Measurements from ENCODE around the gene PAFAH1B2. TPM values are rescaled to one million over a fixed set of nuclear protein-coding genes. Genes with fewer than 3 reads are reported as not detected.
A peak's percentile ranks its signal among the peaks of the same experiment; 100 is the strongest.

PAFAH1B2 gene
- total RNA-seq, 2 donors from 2014 or later = 72.5 to 126 TPM

- no peak for TF ChIP-seq POLR2AphosphoS5 (IDR thresholded peaks at IDR 0.05)
- no peak for TF ChIP-seq POLR2A (IDR thresholded peaks at IDR 0.05)
- TF ChIP-seq, protein P1, sequence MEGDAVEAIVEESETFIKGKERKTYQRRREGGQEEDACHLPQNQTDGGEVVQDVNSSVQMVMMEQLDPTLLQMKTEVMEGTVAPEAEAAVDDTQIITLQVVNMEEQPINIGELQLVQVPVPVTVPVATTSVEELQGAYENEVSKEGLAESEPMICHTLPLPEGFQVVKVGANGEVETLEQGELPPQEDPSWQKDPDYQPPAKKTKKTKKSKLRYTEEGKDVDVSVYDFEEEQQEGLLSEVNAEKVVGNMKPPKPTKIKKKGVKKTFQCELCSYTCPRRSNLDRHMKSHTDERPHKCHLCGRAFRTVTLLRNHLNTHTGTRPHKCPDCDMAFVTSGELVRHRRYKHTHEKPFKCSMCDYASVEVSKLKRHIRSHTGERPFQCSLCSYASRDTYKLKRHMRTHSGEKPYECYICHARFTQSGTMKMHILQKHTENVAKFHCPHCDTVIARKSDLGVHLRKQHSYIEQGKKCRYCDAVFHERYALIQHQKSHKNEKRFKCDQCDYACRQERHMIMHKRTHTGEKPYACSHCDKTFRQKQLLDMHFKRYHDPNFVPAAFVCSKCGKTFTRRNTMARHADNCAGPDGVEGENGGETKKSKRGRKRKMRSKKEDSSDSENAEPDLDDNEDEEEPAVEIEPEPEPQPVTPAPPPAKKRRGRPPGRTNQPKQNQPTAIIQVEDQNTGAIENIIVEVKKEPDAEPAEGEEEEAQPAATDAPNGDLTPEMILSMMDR (IDR thresholded peaks at IDR 0.05) = no peak
- 71% methylated on average over 6 of the region's 6 CpGs for WGBS
- no peaks in the 10 kb centered on the region for H3K27me3 ChIP-seq (replicated peaks; ENCODE audit: insufficient read depth)
- H3K4me3 ChIP-seq = peak overlapping the region; percentile 88 to 97
- no peaks in the 10 kb centered on the region for H3K9me3 ChIP-seq
- H3K27ac ChIP-seq = peak overlapping the region; percentile 91 to 96
- no peaks in the 10 kb centered on the region for H3K36me3 ChIP-seq
- DNase-seq (ENCODE audit: low spot score) = no peak
- intact Hi-C loops (cut with DNase I) = loop anchor here (2.0 kb wide), 1 partner anchor 216 kb away; no protein-coding TSS in a partner anchor
- no peaks in the 10 kb centered on the region for H3K4me1 ChIP-seq (replicated peaks)
These were observed 47.1 kb upstream of the PAFAH1B2 start for GRCh38 chr11:117097014-117097388.

DNA sequence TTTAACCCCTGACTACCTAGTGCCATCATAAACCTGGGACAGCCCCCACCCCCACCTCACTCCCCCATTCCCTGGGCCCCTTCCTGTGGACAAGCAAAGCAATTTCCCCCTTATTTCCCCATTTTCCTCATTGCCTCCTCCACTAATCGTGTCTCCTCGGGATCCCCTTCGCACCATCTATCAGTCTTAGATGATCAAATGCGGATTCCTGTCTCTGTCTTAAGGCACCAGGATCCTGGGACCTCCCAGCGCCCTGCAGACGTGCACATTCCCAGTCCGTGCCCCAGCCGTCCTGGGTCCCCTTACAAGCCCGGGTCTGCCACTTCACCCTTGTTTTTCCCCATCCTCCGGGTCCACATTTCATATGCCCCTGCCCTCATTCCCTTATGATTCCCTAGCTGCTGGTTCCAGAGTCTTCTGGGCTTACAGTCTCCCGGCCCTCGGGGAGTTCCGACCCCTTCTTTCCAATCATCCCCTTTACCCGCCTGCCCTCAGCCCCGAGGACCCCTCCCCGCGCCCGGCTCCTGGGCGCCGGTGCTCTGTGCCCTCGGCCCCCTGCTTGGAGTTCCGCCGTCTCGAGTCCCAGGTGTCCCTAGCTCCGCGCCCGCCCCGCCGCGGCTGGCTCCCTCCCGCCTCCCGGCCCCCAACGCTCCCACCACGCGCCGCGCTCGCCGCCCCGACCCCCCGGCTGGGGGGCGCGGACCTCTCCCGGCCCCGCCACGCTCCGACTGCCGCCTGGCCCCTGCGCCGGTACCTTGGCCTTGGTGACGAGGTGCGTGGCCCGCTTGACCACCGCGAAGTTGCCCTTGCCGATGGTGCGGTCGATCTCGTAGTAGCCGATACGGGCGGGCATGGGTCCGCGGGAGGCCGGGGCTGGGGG, 46.5 kb upstream of the PAFAH1B2 start:
- peak; percentile 28 for DNase-seq (ENCODE audit: low spot score)
- 2% methylated on average over 32 of the region's 65 CpGs for WGBS
- no peak for TF ChIP-seq POLR2A (IDR thresholded peaks at IDR 0.05)
- no peak for TF ChIP-seq POLR2AphosphoS5 (IDR thresholded peaks at IDR 0.05)
- TF ChIP-seq, protein P1 (IDR thresholded peaks at IDR 0.05) = no peak
- Histone ChIP-seq H3K4me3 (peak overlapping the region; percentile 88 to 97), H3K27me3 (replicated peaks; ENCODE audit: insufficient read depth) (no peaks in the 10 kb centered on the region), H3K27ac (peak overlapping the region; percentile 91 to 96), H3K9me3 (no peaks in the 10 kb centered on the region), H3K4me1 (replicated peaks) (no peaks in the 10 kb centered on the region), H3K36me3 (no peaks in the 10 kb centered on the region)
- intact Hi-C loops (cut with DNase I) = loop anchor here (2.0 kb wide), 1 partner anchor 217 kb away; no protein-coding TSS in a partner anchor

DNA sequence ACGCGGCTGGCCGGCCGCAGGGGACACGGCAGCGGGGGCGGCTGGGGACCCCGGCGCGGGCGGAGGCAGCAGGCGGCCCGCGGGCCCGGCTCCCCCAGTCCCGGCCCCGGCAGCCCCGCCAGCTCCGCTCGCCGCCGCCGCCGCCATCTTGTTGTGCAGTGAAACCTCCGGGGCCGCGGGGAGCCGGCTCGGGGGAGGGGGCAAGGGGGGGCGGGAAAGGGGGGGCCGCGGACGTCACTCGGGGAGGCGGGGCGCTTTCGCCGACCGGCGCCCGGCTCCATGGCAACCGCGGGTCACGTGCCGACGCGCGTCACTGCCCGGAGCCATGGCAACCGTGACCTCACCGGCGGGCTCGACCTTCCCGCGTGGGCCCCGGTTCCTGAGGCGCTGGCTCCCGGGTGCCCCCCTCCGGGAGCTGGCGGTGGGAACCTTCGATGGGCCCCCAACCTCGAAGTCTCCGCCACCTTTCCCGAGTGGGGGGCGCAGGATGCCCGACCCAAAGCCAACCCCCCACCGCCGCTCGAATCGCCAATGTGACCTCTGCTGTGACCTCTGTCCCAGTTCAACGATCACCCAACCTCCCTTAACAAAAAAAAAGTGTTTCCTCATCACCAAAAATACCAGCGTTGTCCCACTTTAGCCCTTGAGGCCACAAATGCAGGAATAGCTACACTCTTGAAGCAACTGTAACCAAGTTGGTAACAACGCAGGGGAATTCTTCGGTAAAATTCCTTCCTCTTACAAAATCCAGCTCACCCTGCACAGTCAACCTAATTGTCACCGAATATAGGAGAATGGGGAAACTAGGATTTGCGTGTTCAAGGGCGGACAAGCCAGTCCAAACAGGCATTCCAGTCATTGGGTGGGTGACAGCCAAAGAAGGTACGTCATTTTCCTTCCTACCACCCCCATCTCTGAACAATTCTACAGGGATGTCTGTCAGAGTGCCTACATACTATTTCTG, 45.5 kb upstream of the PAFAH1B2 start, which contains the start of gene SIK3:
SIK3 (minus strand) TSS at position 160 of the 964 bp plus-strand sequence; CDS start at position 147, 13 bp downstream.
- 1% methylated on average over 64 of the region's 78 CpGs for WGBS
- TF ChIP-seq, protein P1 (IDR thresholded peaks at IDR 0.05) = peak in 2 of 4 experiments; percentile 8 to 35
- peak; percentile 71 for TF ChIP-seq POLR2A (IDR thresholded peaks at IDR 0.05)
- TF ChIP-seq POLR2AphosphoS5 (IDR thresholded peaks at IDR 0.05) = peak; percentile 72
- H3K9me3 ChIP-seq = no peaks in the 10 kb centered on the region
- H3K4me3 ChIP-seq = peak within 1 kb of the TSS; percentile 88 to 97
- no peaks in the 10 kb centered on the region for H3K27me3 ChIP-seq (replicated peaks; ENCODE audit: insufficient read depth)
- no peaks in the 10 kb centered on the region for H3K36me3 ChIP-seq
- no peaks in the 10 kb centered on the region for H3K4me1 ChIP-seq (replicated peaks)
- peak; percentile 91 for DNase-seq (ENCODE audit: low spot score)
- peak within 1 kb of the TSS; percentile 91 to 96 for H3K27ac ChIP-seq
- intact Hi-C loops (cut with DNase I) = no loop called here

- Histone ChIP-seq H3K4me3 (no peak overlapping the region), H3K27ac (peak overlapping the region in 1 of 2 donors; percentile 96), H3K4me1 (replicated peaks) (no peaks in the 10 kb centered on the region), H3K36me3 (no peaks in the 10 kb centered on the region), H3K9me3 (no peaks in the 10 kb centered on the region), H3K27me3 (replicated peaks; ENCODE audit: insufficient read depth) (no peaks in the 10 kb centered on the region)
- DNase-seq (ENCODE audit: low spot score) = no peak
- TF ChIP-seq POLR2A (IDR thresholded peaks at IDR 0.05) (no peak), POLR2AphosphoS5 (IDR thresholded peaks at IDR 0.05) (no peak)
- TF ChIP-seq, protein P1 (IDR thresholded peaks at IDR 0.05) = no peak
- 79% methylated on average over 2 of the region's 2 CpGs for WGBS
- intact Hi-C loops (cut with DNase I) = loop anchor here (5.0 kb wide), 2 partner anchors 128 to 312 kb away; partner anchors contain the start of gene ZPR1
These were observed 44.4 kb upstream of the PAFAH1B2 start for GRCh38 chr11:117099696-117100095.
